Heart left ventricle (tissue), 16 donors: ENCODE results near the gene SSUH2. TPM values are rescaled to one million over a fixed set of nuclear protein-coding genes. Genes with fewer than 3 reads are reported as not detected.

Source experiments
- ATAC-seq, 4 donors: fragments of 200-7000 bp; cut with Tn5 transposase; one replicate each; pipeline ENCODE4 v1.9.1; 2020 to 2022; ENCODE audit warnings: moderate library complexity in 4 of 4, mild to moderate bottlenecking in 3 of 4, moderate number of reproducible peaks in 1 of 4
- DNase-seq, 5 donors: peaks; one replicate each; pipeline ENCODE4 v3.0.0-alpha.2; 2020
- H3K27ac ChIP-seq, 12 donors: fragments of 200-600 bp; sonication (generic) in 4 of 12; one replicate each; pipeline versions ENCODE4 v1.5.0 to v1.8.0; 2016 to 2022; ENCODE audit warnings: mild to moderate bottlenecking in 2 of 12
- H3K27me3 ChIP-seq, 9 donors: fragments of 200-600 bp; sonication (generic) in 2 of 9; one replicate each; pipeline versions ENCODE4 v1.5.1 to v1.8.0; 2016 to 2022; ENCODE audit warnings: mild to moderate bottlenecking in 3 of 9
- H3K36me3 ChIP-seq, 9 donors: fragments of 200-600 bp; sonication (generic) in 2 of 9; one replicate each; pipeline versions ENCODE4 v1.5.0 to v1.8.0; 2018 to 2022; ENCODE audit warnings: mild to moderate bottlenecking in 2 of 9
- H3K4me1 ChIP-seq, 12 donors: fragments of 200-600 bp; sonication (generic) in 4 of 12; one replicate each; pipeline versions ENCODE4 v1.5.0 to v1.8.0; 2016 to 2022; ENCODE audit warnings: mild to moderate bottlenecking in 3 of 12
- H3K4me3 ChIP-seq, 12 donors: fragments of 200-600 bp; sonication (generic) in 4 of 12; one replicate each; pipeline versions ENCODE4 v1.5.0 to v1.8.0; 2017 to 2022; ENCODE audit warnings: mild to moderate bottlenecking in 9 of 12, moderate library complexity in 4 of 12
- H3K9me3 ChIP-seq, 12 donors: fragments of 200-600 bp; sonication (generic) in 4 of 12; one replicate each; pipeline versions ENCODE4 v1.5.0 to v1.8.0; 2016 to 2022; ENCODE audit warnings: mild to moderate bottlenecking in 1 of 12
- POLR2A ChIP-seq, 2 donors: fragments of 450-650 bp; IDR thresholded peaks; one replicate each; pipeline ENCODE4 v1.6.1; 2017; ENCODE audit warnings: antibody characterized with exemption in 2 of 2, mild to moderate bottlenecking in 2 of 2, moderate library complexity in 2 of 2
- WGBS, 4 donors: extraction: QIAGEN DNeasy Blood & Tissue Kit in 2 of 4; methylation state at CpG; one replicate each; pipeline versions ENCODE4 v1.1.5 to v1.1.7; 2013 to 2018; 5-methylcytosine and 5-hydroxymethylcytosine counted together
- intact Hi-C, 10 donors: fragments of 100-400 bp; cut with DNase I; formaldehyde crosslinking; loops; one replicate each; pipeline versions ENCODE4 v1.11.1 to v1.14.2; 2022
- polyA plus RNA-seq, 2 donors: library from polyadenylated mRNA; stranded (reverse); fragments of 200-250 nt; gene quantifications; one replicate each; pipeline ENCODE4 v1.2.3, GENCODE V29; 2013
- total RNA-seq, 9 donors: library from RNA; depleted of rRNA in 2 of 9; stranded (reverse); fragments of >200 nt in 2 of 9; fragmentation: NEBNext Ultra II Directional in 3 of 9; extraction: Animal tissue kit (Norgen Biotek cat#: 25700) in 3 of 9; gene quantifications; one replicate each; pipeline versions ENCODE4 v1.1.0 to v1.2.4, GENCODE V29; 2016 to 2023
- TF ChIP-seq, protein P1 (sequence below), 12 donors: fragments of 200-600 bp; sonication (generic) in 4 of 12; IDR thresholded peaks; one replicate each; pipeline versions ENCODE4 v1.5.0 to v1.8.0; 2018 to 2022; ENCODE audit warnings: antibody characterized with exemption in 12 of 12, mild to moderate bottlenecking in 5 of 12
- donor health status: ischemic (EF 13 %, LVEDD 7.1; RV severe dilation, severe dysfunction).
- donor health status: healthy with polysubstance abuse.
- donor health status: DM: no; HTN: yes; CAD: no.
- donor health status: DM: no; HTN: no; CAD: no.
- donor health status: ischemic (EF 25% LVEDD 6.9; RV normal size, moderate dysfunction).
- donor health status: ischemic (EF 25% LVEDD 5.7; RV mildly dilated, moderate dysfunction).
- donor health status: healthy.
- donor health status: DM: yes; HTN: yes; CAD: no.
- donor health status: ischemic (EF 35%, LVEDD 5.7; RV mildly dilated, moderate dysfunction).
- donor health status: nonischemic (EF 11% LVEDD 7.7; RV severe dilation, severe dysfunction).
- donor health status: DM: yes; HTN: yes; CAD: no.
- donor health status: PGD.
- donor health status: ischemic (EF 29% LVEDD 5.4; RV normal size, mild dysfunction).
- donor health status: nonischemic (EF 23%, LVEDD 6.1; RV moderate dilation, normal function).

SSUH2 gene
- total and polyA plus RNA-seq, 11 donors, result 0.33 to 5.3 (median 1.3) TPM; not detected in 1

GRCh38 chr3:8604988-8605387 is 39.6 kb downstream of the SSUH2 start:
- intact Hi-C loops, result loop anchor here in 7 of 10 donors (5.0 to 10.0 kb wide), 6 partner anchors 73 to 280 kb away; no protein-coding TSS in a partner anchor
- Histone ChIP-seq H3K9me3 (no peaks in the 10 kb centered on the region), H3K4me1 (peaks cover 0 to 27% (median 20%) of the 10 kb centered on the region in 12 donors), H3K27me3 (no peaks in the 10 kb centered on the region), H3K4me3 (no peak overlapping the region), H3K36me3 (no peaks in the 10 kb centered on the region), H3K27ac (no peak overlapping the region)
- WGBS, 4 donors, result 94 to 99% (median 97%) methylated on average over 3 of the region's 3 CpGs
- ATAC-seq (no peak), DNase-seq (no peak)
- TF ChIP-seq, protein P1, sequence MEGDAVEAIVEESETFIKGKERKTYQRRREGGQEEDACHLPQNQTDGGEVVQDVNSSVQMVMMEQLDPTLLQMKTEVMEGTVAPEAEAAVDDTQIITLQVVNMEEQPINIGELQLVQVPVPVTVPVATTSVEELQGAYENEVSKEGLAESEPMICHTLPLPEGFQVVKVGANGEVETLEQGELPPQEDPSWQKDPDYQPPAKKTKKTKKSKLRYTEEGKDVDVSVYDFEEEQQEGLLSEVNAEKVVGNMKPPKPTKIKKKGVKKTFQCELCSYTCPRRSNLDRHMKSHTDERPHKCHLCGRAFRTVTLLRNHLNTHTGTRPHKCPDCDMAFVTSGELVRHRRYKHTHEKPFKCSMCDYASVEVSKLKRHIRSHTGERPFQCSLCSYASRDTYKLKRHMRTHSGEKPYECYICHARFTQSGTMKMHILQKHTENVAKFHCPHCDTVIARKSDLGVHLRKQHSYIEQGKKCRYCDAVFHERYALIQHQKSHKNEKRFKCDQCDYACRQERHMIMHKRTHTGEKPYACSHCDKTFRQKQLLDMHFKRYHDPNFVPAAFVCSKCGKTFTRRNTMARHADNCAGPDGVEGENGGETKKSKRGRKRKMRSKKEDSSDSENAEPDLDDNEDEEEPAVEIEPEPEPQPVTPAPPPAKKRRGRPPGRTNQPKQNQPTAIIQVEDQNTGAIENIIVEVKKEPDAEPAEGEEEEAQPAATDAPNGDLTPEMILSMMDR (IDR thresholded peaks at IDR 0.05), result no peak
- TF ChIP-seq POLR2A (IDR thresholded peaks at IDR 0.05), result no peak

DNA sequence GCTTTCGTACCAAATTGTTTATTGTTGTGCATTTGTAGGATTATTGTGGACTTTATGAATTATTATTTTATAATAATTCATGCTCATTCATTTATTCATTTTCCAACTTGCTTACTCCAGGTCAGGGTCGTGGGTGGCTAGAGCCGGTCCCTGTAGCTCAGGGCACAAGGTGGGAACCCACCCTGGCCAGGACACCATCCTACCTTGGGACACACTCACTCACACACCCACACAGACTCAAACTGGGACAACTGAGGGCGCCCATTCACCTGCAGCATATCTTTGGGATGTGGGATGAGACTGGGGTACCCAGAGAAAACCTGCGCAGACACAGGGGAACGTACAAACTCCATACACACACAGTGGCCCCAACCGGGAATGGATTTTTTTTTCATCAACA is 40.6 kb downstream of the SSUH2 start:
- no peaks in the 10 kb centered on the region for H3K27me3 ChIP-seq
- H3K4me1 ChIP-seq, result peaks cover 0 to 27% (median 20%) of the 10 kb centered on the region in 12 donors
- no peaks in the 10 kb centered on the region for H3K9me3 ChIP-seq
- H3K27ac ChIP-seq, result no peak overlapping the region
- WGBS, 4 donors, result 93 to 99% (median 98%) methylated on average over 7 of the region's 7 CpGs
- no peak for TF ChIP-seq POLR2A (IDR thresholded peaks at IDR 0.05)
- TF ChIP-seq, protein P1 (IDR thresholded peaks at IDR 0.05), result no peak
- H3K36me3 ChIP-seq, result no peaks in the 10 kb centered on the region
- H3K4me3 ChIP-seq, result no peak overlapping the region
- intact Hi-C loops, result loop anchor here in 2 of 10 donors (10.0 kb wide), 2 partner anchors 119 to 279 kb away; no protein-coding TSS in a partner anchor
- DNase-seq (no peak), ATAC-seq (no peak)

GRCh38 chr3:8603115-8603710 is 41.4 kb downstream of the SSUH2 start:
- Histone ChIP-seq H3K4me1 (peaks cover 0 to 27% (median 20%) of the 10 kb centered on the region in 12 donors), H3K4me3 (no peak overlapping the region), H3K9me3 (no peaks in the 10 kb centered on the region), H3K27me3 (no peaks in the 10 kb centered on the region), H3K36me3 (no peaks in the 10 kb centered on the region), H3K27ac (peak overlapping the region in 2 of 12 donors; percentile 7 to 35)
- ATAC-seq, result peak in 3 of 4 donors; percentile 38 to 53 (median 38)
- intact Hi-C loops, result loop anchor here in 2 of 10 donors (10.0 kb wide), 2 partner anchors 118 to 278 kb away; no protein-coding TSS in a partner anchor
- TF ChIP-seq, protein P1 (IDR thresholded peaks at IDR 0.05), result no peak
- TF ChIP-seq POLR2A (IDR thresholded peaks at IDR 0.05), result no peak
- DNase-seq, result peak in 3 of 5 donors; percentile 41 to 64 (median 52)
- WGBS, 4 donors, result 19 to 24% (median 21%) methylated on average over 9 of the region's 9 CpGs

GRCh38 chr3:8600457-8600856 is 44.1 kb downstream of the SSUH2 start:
- H3K9me3 ChIP-seq, result no peaks in the 10 kb centered on the region
- DNase-seq (no peak), ATAC-seq (no peak)
- no peak overlapping the region for H3K4me3 ChIP-seq
- intact Hi-C loops, result loop anchor here in 2 of 10 donors (10.0 kb wide), 2 partner anchors 116 to 276 kb away; no protein-coding TSS in a partner anchor
- no peaks in the 10 kb centered on the region for H3K36me3 ChIP-seq
- TF ChIP-seq, protein P1 (IDR thresholded peaks at IDR 0.05), result no peak
- no peak for TF ChIP-seq POLR2A (IDR thresholded peaks at IDR 0.05)
- peaks cover 0 to 28% (median 11%) of the 10 kb centered on the region in 12 donors for H3K4me1 ChIP-seq
- no peak overlapping the region for H3K27ac ChIP-seq
- no peaks in the 10 kb centered on the region for H3K27me3 ChIP-seq
